SK-N-SH (cell line): Measurements from ENCODE around the gene EPB41L5. TPM values are rescaled to one million over a fixed set of nuclear protein-coding genes. Genes with fewer than 3 reads are reported as not detected.

Experiments used
- CTCF ChIA-PET: fragments of 300-600, 350-600 bp; formaldehyde crosslinking; extraction: SDS; loops from one replicate; lab custom pipeline; 2021; lab: Yijun Ruan, JAX
- POLR2A ChIA-PET: fragments of 350-600 bp; sonication (Branson Sonifier 250); formaldehyde crosslinking; extraction: SDS; loops from one replicate; lab custom pipeline; 2020; ENCODE audit warnings: antibody characterized with exemption, inconsistent platforms; lab: Yijun Ruan, JAX
- DNase-seq: peaks from one replicate; pipeline ENCODE4 v3.0.0; 2012
- H2AFZ ChIP-seq: fragments of 200-600 bp; sonication (generic); 2 replicates; pipeline ENCODE4 v1.8.1; 2016; ENCODE audit warnings: antibody characterized with exemption, mild to moderate bottlenecking, low read depth
- H3F3A ChIP-seq: fragments of 200-600 bp; sonication (generic); replicated peaks from 2 replicates; pipeline ENCODE3; 2016; ENCODE audit warnings: antibody characterized with exemption, mild to moderate bottlenecking; ENCODE audit not compliant: insufficient read depth
- H3K27ac ChIP-seq, 2 experiments: fragments of 200-500 bp in 1 of 2; fragments of 200-600 bp in 1 of 2; sonication (Bioruptor generic) in 1 of 2; sonication (generic), shearing (Covaris generic) in 1 of 2; 2 replicates each; pipeline versions ENCODE4 v1.5.1 to v1.6.1; 2014 to 2016; ENCODE audit warnings: low read depth in 2 of 2, inconsistent platforms in 1 of 2, low read length in 1 of 2, mild to moderate bottlenecking in 1 of 2, mixed read lengths in 1 of 2
- H3K27me3 ChIP-seq: fragments of 200-600 bp; sonication (generic), shearing (Covaris generic); 2 replicates; pipeline ENCODE4 v1.6.1; 2016; ENCODE audit warnings: mixed run types; ENCODE audit not compliant: insufficient read depth
- H3K36me3 ChIP-seq, 2 experiments: fragments of 200-500 bp in 1 of 2; fragments of 200-600 bp in 1 of 2; sonication (Bioruptor generic) in 1 of 2; sonication (generic) in 1 of 2; replicated peaks in 1 of 2; 2 replicates each; pipeline versions ENCODE3 to v1.5.1; 2014 to 2016; ENCODE audit warnings: low read length in 1 of 2, mild to moderate bottlenecking in 1 of 2; ENCODE audit not compliant: insufficient read depth in 2 of 2, control insufficient read depth in 1 of 2
- H3K4me1 ChIP-seq, 2 experiments: fragments of 200-500 bp in 1 of 2; fragments of 200-600 bp in 1 of 2; sonication (Bioruptor generic) in 1 of 2; sonication (generic), shearing (Covaris generic) in 1 of 2; 2 replicates each; pipeline versions ENCODE4 v1.5.1 to v1.6.1; 2014 to 2016; ENCODE audit warnings: low read depth in 1 of 2, low read length in 1 of 2, mixed run types in 1 of 2; ENCODE audit not compliant: insufficient read depth in 2 of 2, control insufficient read depth in 1 of 2
- H3K4me2 ChIP-seq: fragments of 200-600 bp; sonication (generic), shearing (Covaris generic); 2 replicates; pipeline ENCODE4 v1.6.1; 2017; ENCODE audit warnings: mixed run types
- H3K4me3 ChIP-seq, 2 experiments: fragments of 200-500 bp in 1 of 2; fragments of 200-600 bp in 1 of 2; sonication (Bioruptor generic) in 1 of 2; sonication (generic), shearing (Covaris generic) in 1 of 2; 2 replicates each; pipeline versions ENCODE4 v1.5.1 to v1.8.1; 2014 to 2016; ENCODE audit warnings: low read depth in 2 of 2, inconsistent platforms in 1 of 2, low read length in 1 of 2, mild to moderate bottlenecking in 1 of 2, mixed read lengths in 1 of 2, moderate library complexity in 1 of 2
- H3K79me2 ChIP-seq: fragments of 200-600 bp; sonication (generic); 2 replicates; pipeline ENCODE4 v1.8.1; 2017; ENCODE audit warnings: mild to moderate bottlenecking; ENCODE audit not compliant: insufficient read depth
- H3K9ac ChIP-seq: fragments of 200-600 bp; sonication (generic); 2 replicates; pipeline ENCODE4 v1.6.1; 2017; ENCODE audit warnings: mixed run types
- H3K9me2 ChIP-seq: fragments of 200-600 bp; sonication (generic); 2 replicates; pipeline ENCODE4 v1.6.1; 2017; ENCODE audit warnings: mixed run types
- H3K9me3 ChIP-seq: fragments of 200-600 bp; sonication (generic); 2 replicates; pipeline ENCODE4 v1.6.1; 2017; ENCODE audit warnings: mixed run types, mild to moderate bottlenecking, moderate library complexity
- H4K20me1 ChIP-seq: fragments of 200-600 bp; sonication (generic); 2 replicates; pipeline ENCODE4 v1.6.1; 2017; ENCODE audit warnings: mild to moderate bottlenecking, mixed run types; ENCODE audit not compliant: insufficient read depth
- EZH2phosphoT487 ChIP-seq: fragments of 200-600 bp; sonication (generic); IDR thresholded peaks from 2 replicates; pipeline ENCODE4 v1.6.1; 2017; ENCODE audit warnings: low read depth, mixed run types, mild to moderate bottlenecking, antibody characterized with exemption, moderate library complexity, borderline replicate concordance
- FOXJ3 ChIP-seq: sonication (generic); formaldehyde crosslinking; IDR thresholded peaks from 2 replicates; pipeline ENCODE4 v1.5.1; 2020; ENCODE audit warnings: mild to moderate bottlenecking, missing genetic modification reagents
- FOXM1 ChIP-seq: IDR thresholded peaks from 2 replicates; pipeline ENCODE4 v1.4.0; 2012; ENCODE audit warnings: low read depth, mild to moderate bottlenecking
- GABPA ChIP-seq: IDR thresholded peaks from 2 replicates; pipeline ENCODE4 v1.4.0; 2012; ENCODE audit warnings: low read depth, mild to moderate bottlenecking
- GATA2 ChIP-seq: sonication (generic); formaldehyde crosslinking; IDR thresholded peaks from 2 replicates; pipeline ENCODE4 v1.5.0; 2020; ENCODE audit warnings: mild to moderate bottlenecking, missing genetic modification reagents
- POLR2AphosphoS5 ChIP-seq: IDR thresholded peaks from 2 replicates; pipeline ENCODE4 v1.6.1; 2012; ENCODE audit warnings: low read depth, low read length
- SMC3 ChIP-seq: IDR thresholded peaks from 2 replicates; pipeline ENCODE4 v1.6.1; 2012; ENCODE audit warnings: low read depth, low read length, improper control_type of control experiment
- TAF1 ChIP-seq: IDR thresholded peaks from 2 replicates; pipeline ENCODE4 v1.6.1; 2012; ENCODE audit warnings: low read depth, mild to moderate bottlenecking, low read length, moderate library complexity, borderline replicate concordance
- WGBS: methylation state at CpG from one replicate; pipeline ENCODE4 v1.1.6; 2017; ENCODE audit warnings: low lambda C conversion rate; 5-methylcytosine and 5-hydroxymethylcytosine counted together
- polyA plus RNA-seq, 3 experiments: library from polyadenylated mRNA; depleted of rRNA; stranded (reverse); fragments of >200 nt; gene quantifications; 2 replicates each; pipeline ENCODE4 v1.2.3, GENCODE V29; 2012
- TF ChIP-seq, protein P1 (sequence below): IDR thresholded peaks from 2 replicates; pipeline ENCODE4 v1.6.1; 2012; ENCODE audit warnings: mild to moderate bottlenecking, low read depth, low read length, moderate library complexity
- TF ChIP-seq, protein P2 (sequence below): IDR thresholded peaks from 2 replicates; pipeline ENCODE4 v1.4.0; 2012; ENCODE audit warnings: low read depth, borderline replicate concordance
- TF ChIP-seq, protein P3 (sequence below): IDR thresholded peaks from 2 replicates; pipeline ENCODE4 v1.4.0; 2012; ENCODE audit warnings: low read depth

Gene EPB41L5
- polyA plus RNA-seq, 1 of the 3 experiments (the other 2 are of a cell fraction), result 5.3 TPM

DNA sequence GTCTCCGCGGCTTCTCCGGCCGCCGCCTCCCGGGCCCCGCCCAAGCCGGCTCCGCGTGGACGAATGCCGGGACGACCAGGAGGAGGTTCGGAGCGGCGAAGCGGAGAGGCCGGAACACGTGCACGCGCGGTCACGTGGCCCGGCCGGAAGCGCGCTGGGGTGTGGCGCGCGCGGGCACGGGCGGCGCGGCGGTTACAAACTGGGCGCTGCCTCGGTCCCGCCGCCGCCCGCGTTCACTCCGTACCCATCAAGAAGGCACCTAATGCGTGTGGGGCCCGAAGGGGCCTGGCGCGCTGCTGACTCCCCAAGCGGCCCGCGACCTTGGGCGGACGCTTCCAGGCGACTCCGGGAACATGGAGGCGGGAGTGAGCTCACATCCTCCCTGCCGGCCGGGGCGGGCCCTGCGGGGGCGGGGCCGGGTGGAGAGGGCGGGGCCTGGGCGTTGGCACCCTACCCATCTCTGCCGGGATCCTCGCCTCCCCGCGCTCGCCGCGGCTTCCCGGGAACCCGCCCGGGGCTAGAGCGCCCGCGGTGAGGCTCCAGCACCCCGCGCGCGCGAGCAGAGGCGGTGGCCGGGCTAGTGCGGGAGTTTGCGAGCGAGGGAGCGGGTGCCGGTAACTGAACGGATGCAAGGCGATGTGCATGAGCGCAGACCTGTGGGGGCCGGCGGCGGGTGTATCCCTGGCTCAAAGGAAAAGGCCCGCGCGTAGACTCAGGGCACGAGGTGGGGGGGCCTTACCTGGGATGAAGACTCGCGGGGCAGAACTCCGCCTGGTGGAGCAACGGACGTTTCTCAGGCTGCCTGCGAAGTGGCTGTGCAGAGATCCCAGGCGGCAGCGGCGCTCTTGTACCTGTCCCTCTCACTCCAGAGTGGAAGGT is 210.4 kb downstream of the EPB41L5 start, which contains the start of gene TMEM185B (continued):
- TF ChIP-seq, protein P1, sequence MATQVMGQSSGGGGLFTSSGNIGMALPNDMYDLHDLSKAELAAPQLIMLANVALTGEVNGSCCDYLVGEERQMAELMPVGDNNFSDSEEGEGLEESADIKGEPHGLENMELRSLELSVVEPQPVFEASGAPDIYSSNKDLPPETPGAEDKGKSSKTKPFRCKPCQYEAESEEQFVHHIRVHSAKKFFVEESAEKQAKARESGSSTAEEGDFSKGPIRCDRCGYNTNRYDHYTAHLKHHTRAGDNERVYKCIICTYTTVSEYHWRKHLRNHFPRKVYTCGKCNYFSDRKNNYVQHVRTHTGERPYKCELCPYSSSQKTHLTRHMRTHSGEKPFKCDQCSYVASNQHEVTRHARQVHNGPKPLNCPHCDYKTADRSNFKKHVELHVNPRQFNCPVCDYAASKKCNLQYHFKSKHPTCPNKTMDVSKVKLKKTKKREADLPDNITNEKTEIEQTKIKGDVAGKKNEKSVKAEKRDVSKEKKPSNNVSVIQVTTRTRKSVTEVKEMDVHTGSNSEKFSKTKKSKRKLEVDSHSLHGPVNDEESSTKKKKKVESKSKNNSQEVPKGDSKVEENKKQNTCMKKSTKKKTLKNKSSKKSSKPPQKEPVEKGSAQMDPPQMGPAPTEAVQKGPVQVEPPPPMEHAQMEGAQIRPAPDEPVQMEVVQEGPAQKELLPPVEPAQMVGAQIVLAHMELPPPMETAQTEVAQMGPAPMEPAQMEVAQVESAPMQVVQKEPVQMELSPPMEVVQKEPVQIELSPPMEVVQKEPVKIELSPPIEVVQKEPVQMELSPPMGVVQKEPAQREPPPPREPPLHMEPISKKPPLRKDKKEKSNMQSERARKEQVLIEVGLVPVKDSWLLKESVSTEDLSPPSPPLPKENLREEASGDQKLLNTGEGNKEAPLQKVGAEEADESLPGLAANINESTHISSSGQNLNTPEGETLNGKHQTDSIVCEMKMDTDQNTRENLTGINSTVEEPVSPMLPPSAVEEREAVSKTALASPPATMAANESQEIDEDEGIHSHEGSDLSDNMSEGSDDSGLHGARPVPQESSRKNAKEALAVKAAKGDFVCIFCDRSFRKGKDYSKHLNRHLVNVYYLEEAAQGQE, result no peak
- peak; percentile 47; the same call in 1 of the 2 replicates for TF ChIP-seq TAF1
- TF ChIP-seq POLR2AphosphoS5, result peak; percentile 71
- TF ChIP-seq, protein P2, sequence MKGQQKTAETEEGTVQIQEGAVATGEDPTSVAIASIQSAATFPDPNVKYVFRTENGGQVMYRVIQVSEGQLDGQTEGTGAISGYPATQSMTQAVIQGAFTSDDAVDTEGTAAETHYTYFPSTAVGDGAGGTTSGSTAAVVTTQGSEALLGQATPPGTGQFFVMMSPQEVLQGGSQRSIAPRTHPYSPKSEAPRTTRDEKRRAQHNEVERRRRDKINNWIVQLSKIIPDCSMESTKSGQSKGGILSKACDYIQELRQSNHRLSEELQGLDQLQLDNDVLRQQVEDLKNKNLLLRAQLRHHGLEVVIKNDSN, result peak; percentile 92
- no peak for TF ChIP-seq EZH2phosphoT487
- no peak for TF ChIP-seq FOXJ3 (CRISPR knock-in tag)
- TF ChIP-seq, protein P3, sequence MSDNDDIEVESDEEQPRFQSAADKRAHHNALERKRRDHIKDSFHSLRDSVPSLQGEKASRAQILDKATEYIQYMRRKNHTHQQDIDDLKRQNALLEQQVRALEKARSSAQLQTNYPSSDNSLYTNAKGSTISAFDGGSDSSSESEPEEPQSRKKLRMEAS, result peak; percentile 95
- no peak for TF ChIP-seq GATA2 (CRISPR knock-in tag)
- TF ChIP-seq SMC3, result no peak; the same call in 1 of the 2 replicates
- TF ChIP-seq FOXM1, result no peak

DNA sequence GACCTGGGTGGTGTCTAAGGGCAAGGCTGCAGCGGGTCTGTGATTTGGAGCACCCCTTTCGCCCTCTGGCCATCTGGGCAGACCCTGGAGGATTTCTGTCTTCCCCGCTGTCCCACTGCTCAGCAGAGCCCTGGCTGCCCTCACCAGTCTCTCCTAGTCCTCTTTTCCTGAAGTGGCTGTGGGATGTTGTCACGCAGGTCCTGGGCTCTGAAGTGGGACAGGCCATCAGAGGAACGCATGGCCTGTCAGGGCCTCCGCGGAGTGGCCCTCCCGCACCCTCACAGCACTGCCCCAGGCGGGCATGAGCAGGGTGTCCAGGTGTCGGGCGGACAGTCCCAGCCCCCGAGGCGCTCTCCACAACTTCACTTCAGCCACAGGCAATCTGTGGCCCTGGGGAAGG is 211.4 kb downstream of the EPB41L5 start:
- peak overlapping the region; percentile 97 for H3K4me2 ChIP-seq
- no peaks in the 10 kb centered on the region for H4K20me1 ChIP-seq
- no peaks in the 10 kb centered on the region for H3K9me3 ChIP-seq
- POLR2A ChIA-PET, result no interaction called here
- H3K79me2 ChIP-seq, result peaks cover 23% of the 10 kb centered on the region
- peak overlapping the region; percentile 91; the same call in 1 of the 2 replicates for H2AFZ ChIP-seq
- H3K36me3 ChIP-seq, result peaks cover 8 to 26% of the 10 kb centered on the region in 2 experiments
- no peaks in the 10 kb centered on the region for H3K9me2 ChIP-seq
- no peaks in the 10 kb centered on the region for H3F3A ChIP-seq
- TF ChIP-seq TAF1 (no peak), SMC3 (no peak), GABPA (no peak)
- peak overlapping the region; percentile 82; the same call in 1 of the 2 replicates for H3K9ac ChIP-seq
- CTCF ChIA-PET, result no interaction called here
- no peaks in the 10 kb centered on the region for H3K27me3 ChIP-seq
- DNase-seq, result no peak
- WGBS, result 100% methylated on average over 4 of the region's 13 CpGs
- H3K4me3 ChIP-seq, result peak overlapping the region; percentile 69 to 84; a peak in 3 of 4 replicates
- peaks cover 23 to 36% of the 10 kb centered on the region in 2 experiments; a peak in 3 of 4 replicates for H3K4me1 ChIP-seq
- no peak overlapping the region for H3K27ac ChIP-seq
